GM21717 (cell line): ENCODE data around the gene SPIRE2.

Source experiments
- ATAC-seq: cut with Tn5 transposase; IDR thresholded peaks from one replicate; pipeline ENCODE4 v1.9.1; 2021; ENCODE audit warnings: mild to moderate bottlenecking, moderate library complexity; ENCODE audit not compliant: unreplicated experiment

SPIRE2 gene

DNA sequence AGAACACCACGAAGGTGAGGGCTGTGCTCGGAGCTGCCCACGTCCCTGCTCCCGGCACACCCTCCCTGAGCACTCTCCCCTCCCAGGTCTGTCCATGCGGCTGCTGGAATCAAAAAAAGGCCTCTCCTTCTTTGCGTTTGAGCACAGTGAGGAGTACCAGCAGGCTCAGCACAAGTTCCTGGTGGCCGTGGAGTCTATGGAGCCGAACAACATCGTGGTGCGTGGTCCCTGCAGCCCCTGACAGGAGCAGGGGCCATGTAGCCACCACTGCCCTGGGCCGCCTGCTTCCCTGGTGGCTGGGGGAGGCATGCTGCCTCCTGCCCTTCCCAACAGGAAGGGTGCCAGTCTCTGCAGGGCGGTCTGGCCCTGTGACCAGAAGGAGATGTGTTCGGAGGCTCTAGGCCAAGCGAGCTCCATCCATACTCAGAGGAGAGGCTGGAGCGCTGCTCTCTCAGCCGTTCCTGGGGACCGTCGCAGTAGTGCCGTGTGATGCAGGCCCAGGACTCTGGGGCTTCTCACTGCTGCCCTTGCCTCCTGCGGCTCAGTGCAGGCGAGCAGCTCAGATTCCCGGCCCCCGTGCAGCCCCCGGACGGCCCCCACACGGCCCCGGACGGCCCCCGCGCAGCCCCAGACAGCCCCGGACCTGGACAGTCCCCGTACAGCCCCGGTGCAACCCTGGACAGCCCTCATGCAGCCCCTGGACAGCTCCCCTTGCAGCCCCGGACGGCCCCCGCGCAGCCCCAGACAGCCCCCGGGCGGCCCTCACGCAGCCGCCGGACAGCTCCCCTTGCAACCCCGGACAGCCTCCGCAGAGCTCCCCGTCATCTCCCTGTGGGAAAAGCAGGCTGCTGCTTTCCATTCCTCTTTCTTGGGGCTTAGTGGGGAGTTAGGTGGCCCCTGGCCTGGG is 65.6 kb downstream of the SPIRE2 start:
- no peak for ATAC-seq

DNA sequence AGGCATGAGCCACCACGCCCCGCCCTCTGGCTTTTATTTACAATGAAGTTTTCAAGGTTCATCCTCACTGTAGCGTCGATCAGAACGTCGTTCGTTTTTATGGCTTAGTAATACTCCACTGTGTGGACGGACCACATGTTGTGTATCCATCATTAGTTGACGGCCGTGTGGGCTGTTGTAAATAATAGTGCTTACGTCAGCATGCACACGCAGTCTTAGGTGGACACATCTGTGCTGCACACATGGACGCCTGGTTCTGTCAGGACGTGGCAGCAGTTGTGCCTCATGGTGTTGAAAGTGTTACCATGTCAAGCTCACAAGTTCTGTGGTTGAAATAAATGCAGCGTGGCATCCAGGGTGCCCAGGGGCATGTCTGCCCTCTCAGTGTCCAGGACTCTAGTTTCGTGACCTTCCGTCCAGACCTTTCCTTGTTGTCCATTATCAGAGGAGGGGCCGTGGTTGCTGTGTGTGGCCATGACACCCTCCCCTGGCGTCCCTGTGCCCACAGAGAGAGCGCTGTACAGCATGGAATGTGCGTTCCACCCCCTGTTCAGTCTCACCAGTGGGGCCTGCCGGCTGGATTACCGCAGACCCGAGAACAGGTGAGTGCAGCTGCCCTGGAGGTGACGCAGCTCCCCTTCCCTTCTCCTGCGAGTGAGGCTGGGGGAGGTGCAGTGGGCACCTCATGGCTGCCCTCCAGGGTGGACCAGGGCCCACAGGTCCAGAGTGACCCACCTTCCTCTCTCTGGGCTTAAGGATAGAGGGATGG is 67.4 kb downstream of the SPIRE2 start:
- ATAC-seq = no peak

DNA sequence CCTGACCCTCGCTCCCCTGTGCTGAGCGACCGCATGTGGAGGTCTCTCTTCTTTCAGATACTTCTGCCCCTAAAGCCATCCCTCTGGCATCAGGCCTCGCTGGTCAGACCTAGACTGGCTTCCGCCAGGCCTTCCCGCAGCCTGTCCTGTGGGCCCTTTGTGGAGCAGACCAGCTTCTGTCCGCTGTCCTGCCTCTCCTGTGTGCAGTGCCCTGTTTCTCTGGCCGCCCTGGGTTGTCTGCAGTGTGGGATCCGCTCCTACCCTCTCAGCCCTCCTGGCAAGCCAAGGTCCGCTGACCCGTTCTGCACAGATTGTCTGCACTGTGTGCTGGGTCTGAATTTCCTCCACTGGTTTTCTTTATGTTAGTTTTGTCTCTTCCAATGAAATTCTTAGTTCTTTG is 68.9 kb downstream of the SPIRE2 start:
- no peak for ATAC-seq

DNA sequence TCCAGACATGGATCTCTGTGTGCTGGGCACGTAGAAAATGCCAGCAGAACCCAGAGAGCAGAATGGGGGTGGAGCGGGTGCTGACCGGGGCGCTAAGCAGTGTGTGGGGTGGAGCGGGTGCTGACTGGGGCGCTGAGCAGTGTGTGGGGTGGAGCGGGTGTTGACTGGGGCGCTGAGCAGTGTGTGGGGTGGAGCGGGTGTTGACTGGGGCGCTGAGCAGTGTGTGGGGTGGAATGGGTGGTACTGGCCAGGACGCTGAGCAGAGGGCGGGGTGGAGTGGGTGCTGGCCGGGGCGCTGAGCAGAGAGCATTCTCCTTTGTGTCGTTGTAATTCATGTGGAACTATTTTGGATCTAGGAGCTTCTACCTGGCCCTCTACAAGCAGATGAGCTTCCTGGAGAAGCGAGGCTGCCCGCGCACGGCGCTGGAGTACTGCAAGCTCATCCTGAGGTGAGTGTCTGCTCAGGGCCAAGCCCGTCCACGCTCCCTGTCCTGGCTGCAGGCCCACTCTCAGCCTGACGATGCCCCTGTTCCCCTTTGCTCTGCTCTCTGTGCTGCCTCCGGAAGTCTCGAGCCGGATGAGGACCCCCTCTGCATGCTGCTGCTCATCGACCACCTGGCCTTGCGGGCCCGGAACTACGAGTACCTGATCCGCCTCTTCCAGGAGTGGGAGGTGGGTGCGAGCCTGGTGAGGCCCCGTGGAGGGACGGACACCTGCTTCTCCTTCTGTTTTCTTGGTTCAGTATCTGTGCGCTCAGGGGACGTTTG is 70.1 kb downstream of the SPIRE2 start:
- ATAC-seq = no peak

DNA sequence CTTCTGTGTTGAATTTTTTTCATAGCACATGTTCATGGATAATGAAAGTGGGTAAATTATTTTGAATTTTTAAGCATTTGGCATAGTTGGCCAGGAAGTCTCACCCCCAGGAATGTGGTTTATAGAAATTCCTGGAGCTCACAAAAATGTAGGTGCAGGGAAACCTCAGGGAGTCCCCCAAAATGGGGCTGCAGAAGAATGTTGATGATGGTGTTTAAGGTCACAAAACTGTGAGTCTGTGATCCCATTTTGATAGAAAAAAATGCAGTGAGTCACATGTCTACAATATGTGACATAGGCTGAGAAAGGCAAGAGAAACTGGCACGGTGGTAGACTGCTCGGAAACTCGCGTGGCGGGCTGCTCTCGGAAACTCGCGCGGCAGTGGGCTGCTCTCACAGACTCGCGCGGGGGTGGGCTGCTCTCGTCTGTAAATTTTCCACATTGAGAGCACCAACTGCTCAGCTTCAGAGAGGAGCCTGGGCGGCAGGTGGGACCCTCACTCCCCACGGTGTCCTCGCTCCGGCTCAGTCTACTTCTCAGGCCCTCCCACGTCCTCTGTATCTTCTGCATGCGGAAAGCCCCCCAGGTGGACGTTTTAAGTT is 71.7 kb downstream of the SPIRE2 start:
- ATAC-seq = no peak

DNA sequence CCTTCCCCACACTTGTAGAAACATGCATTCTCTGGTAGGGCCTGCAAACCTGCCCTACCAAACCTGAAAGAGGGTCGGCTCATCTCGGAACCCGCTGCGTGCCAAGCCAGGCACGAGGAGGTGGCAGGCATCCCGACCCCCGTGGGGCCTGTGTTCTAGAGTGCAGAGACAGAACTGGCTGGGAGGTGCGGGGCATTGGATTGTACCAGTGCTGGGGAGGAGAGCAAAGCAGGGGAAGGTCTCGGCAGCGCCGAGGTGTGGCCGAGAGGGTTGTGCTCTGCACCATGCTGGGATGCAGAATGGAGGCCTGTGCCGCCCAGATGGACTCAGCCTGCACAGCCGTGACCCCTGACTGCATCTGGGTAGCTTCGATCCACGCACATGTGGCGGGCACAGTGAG is 72.6 kb downstream of the SPIRE2 start:
- ATAC-seq = no peak

DNA sequence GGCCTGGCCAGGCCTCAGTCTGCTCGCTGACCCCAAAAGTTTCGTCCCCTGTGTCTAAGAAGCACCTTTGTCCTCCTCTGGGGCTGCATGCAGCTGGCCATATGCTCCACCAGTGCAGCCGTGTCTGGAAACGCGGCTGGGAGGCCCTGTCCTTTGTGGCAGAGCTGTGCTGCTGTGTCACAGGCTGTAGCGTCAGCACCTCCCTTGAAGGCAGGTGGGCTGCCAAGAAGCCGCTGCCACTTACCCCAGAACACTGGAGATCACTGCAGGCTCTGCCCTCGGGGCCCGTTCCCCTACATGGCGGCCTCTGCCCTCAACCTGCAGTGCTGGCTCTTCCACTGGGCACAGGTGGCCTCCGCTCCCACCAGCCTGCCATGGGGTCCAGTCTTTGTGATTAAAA is 74.7 kb downstream of the SPIRE2 start:
- no peak for ATAC-seq

DNA sequence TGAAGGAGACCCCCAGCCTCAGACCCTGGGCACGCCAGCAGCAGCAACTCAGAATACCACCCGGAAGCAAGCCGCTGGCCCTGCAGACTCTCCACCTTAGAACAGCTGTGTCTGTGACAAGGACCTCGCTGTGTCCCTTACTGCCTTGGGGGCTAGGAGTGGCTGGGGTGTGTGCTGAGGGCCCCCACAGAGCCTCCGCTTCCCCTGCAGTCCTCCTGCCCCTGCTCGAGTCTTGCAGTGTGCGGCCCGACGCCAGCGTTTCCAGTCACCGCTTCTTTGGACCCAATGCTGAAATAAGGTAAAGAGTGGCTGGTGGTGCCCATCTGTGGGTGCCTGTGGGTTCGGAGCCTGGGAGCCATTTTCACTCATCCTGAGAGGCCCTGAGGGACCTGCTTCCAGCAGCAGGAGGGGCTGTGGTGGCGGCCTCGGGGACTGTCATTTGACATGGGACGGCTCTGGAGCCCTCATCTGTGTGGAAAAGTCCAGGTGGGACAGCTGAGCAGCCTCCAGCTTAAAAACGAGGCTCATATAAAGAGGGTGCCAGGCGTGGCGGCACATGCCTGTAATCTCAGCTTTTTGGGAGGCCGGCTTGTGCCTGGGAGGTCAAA is 75.7 kb downstream of the SPIRE2 start:
- ATAC-seq = no peak

DNA sequence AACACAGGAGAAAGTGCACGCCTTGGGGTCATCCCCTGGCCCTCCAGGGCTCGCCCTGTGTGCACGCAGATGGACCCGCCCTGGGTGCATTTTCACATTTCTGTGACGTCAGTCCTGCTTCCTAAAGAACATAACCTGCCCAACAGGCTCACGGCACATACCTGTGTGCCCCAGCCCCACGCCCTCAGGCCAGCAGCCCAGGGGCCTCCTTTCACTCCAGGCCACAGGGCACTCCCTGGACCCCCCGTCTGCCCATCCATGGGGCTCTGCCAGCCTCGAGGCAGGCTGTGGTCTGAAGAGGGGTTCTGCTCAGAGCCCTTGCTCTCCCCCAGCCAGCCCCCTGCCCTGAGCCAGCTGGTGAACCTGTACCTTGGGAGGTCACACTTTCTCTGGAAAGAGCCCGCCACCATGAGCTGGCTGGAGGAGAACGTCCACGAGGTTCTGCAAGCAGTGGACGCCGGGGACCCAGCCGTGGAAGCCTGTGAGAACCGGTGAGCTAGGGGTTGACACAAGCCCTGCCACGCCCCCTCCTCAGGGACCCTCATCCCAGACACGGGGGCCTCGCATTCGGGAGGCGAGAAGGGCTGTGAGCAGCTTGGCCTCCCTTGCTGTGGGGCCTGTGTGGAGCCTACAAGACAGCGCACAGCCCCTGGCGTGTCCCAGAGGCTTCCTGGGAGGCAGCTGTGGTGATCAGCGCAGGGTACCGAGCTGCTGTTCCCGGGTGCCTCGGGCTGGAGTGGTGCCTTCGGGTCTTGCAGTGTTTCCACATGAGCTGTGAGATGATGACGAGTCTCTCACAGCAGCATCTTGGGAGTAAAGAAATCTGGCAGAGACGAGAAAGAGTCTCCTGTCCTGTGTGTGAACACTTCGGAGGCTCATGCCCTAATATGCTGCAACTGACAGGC is 76.6 kb downstream of the SPIRE2 start:
- no peak for ATAC-seq

DNA sequence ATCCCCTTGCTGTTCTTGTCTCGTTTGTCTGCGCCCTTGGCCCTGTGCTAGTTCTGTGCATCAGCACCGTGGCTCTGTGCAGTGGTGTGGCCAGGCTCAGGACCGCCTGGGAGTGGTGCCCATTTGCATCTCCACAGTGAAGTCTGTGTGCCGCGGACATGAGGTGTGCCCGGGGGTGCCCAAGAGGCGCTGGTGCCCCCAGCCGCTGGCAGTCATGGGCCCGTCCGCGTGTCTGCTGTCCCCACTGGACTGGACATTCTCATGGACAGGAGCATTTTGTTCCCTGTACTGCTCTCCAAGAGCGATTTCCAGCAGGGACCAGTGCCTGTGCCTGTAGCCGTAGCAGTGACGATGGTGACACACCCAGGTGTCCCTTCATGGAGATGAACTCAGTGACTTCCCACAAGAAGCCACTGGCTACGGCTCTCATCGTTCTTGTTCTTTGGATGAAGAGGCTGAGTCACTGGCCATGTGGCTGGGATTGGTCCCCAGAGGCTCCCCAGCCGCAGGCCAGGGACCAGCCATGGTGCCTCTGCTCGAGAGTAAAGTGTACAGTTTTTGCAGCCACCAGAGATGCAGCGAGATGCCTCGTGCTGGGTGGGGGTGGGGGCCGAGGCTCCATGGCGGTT is 77.3 kb downstream of the SPIRE2 start:
- ATAC-seq = no peak

DNA sequence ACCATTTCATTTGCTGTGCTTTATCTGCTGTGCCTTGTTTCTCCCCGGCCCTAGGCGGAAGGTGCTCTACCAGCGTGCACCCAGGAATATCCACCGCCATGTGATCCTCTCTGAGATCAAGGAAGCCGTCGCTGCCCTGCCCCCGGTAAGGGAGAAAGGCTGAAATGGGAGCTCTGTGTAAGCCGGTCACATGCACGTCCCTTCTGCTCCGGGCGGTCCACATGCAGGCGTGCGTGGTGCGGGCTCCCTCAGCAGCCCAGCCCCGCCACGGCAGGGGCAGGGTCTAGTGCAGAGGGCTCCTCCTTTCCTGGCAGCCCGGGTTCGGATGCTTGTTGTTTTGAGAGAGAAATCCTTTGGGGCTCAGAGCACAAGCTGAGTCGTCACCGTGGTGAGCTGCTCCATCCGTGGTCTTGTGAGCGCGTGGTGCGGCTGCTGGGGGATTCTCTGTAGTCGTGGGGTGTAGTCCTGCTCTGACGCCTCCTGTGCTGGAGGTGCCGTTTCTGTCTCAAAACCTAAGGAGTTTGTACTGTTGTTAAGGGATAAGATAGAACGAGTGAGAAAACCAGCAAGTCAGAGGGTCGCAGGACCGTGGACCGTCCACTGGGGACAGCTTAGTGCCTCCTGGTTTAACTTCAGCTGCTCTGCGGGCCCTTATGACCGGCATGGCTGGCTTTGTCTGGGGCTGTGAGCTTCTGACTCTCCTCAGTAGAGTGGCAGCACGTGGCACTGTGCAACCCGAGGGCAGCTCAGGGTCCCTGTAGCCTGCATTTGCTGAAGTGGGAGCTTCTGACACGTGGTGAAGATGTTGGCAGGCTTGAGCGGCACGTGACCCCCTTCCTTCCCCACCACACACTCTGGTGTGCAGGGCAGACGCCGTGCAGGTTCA is 78.1 kb downstream of the SPIRE2 start:
- ATAC-seq = no peak

DNA sequence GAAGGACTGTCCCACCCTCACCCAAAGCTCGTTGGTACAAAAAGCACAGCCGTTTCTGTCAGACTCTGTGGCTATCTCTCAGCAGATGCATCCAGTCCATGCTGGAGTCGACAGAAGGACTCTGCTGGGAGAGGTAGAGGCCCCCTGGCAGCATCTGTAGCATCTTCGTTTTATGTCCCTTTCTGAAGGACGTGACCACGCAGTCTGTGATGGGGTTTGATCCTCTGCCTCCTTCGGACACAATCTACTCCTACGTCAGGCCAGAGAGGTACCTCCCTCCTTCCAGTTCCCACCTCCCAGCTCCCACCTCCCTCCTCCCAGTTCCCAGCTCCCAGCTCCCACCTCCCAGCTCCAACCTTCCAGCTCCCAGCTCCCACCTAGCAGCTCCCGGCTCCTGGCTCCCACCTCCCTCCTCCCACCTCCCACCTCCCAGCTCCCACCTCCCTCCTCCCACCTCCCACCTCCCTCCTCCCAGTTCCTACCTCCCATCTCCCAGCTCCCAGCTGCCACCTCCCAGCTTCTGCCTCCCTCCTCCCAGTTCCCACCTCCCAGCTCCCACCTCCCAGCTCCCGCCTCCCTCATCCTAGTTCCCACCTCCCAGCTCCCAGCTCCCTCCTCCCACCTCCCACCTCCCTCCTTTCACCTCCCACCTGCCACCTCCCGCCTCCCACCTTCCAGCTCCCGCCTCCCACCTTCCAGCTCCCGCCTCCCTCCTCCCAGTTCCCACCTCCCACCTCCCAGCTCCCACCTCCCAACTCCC is 79.0 kb downstream of the SPIRE2 start:
- ATAC-seq = no peak

DNA sequence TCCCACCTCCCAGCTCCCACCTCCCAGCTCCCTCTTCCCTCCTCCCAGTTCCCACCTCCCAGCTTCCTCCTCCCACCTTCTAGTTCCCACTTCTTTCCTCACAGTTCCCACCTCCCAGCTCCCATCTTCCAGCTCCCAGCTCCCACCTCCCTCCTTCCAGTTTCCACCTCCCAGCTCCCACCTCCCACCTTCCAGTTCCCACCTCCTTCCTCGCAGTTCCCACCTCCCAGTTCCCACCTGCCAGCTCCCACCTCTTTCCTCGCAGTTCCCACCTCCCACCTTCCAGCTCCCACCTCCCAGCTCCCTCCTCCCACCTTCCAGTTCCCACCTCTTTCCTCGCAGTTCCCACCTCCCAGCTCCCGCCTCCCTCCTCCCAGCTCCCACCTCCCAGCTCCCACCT is 80.0 kb downstream of the SPIRE2 start:
- no peak for ATAC-seq

DNA sequence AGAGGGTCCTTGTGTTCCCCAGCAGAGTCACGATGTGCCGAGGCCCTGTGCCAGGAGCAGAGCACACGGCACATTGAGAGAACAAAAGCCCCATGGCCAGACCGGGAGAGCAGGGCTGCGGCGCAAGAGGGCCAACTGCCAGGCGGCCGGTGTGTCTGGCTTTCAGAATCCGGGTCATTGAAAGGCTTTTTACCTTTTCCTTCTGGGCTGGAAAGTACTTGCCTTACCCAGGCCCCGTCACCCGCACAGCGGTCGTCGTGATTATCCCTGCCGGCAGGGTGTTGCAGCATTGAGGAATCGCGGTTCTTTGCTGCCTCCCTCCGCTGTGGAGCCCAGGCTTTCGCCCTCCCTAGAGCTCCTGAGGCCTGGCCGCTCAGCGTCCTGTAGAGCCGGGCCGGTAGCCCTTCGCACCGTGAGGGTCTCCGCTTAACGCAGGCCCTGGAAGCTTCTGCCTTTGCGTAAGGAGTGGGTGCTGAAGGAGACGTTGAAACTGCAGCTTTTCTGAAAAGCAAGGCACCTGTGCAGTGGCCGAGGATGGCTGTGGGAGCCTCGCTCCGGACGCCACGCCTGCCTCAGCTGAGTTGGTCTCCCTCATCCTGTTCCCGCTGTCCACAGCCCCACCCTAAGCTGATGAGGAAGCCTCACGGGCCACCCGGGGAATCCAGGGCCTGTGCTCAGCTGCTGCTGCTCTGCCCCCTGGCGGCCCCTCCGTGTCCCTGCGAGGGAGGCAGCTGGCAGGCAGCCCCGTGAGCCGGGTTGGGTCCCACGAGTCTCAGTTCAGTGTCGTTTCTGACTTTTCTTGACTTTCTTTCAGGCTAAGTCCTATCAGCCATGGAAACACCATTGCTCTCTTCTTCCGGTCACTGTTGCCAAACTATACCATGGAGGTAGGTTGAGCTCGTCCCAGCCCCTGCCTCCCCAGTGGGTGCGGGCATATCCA is 81.8 kb downstream of the SPIRE2 start:
- no peak for ATAC-seq

DNA sequence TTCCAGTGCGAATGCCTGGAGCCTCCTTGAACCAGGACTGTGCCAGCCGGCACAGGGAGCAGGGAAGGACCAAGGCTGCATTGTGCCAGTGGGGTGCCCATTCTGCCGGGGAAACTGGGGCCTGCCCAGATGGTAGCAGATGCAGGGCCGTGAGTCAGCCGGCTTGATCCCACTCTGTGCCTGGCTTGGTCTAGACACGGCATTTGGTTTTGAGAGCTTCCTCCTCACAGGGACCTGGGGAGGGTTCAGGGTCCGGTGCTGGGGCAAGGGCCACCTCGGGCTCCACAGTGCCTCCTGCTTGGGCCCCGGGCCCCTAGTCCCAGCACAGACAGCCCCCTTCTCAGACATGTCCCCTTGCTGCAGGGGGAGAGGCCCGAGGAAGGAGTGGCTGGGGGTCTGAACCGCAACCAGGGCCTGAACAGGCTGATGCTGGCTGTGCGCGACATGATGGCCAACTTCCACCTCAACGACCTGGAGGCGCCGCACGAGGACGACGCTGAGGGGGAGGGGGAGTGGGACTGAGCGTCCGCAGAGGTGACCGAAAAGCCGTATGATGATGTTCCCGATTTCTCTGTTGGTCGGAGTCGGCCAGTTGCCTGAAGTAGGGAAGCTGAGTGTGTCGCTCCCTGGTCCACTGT is 82.6 kb downstream of the SPIRE2 start:
- ATAC-seq = no peak

DNA sequence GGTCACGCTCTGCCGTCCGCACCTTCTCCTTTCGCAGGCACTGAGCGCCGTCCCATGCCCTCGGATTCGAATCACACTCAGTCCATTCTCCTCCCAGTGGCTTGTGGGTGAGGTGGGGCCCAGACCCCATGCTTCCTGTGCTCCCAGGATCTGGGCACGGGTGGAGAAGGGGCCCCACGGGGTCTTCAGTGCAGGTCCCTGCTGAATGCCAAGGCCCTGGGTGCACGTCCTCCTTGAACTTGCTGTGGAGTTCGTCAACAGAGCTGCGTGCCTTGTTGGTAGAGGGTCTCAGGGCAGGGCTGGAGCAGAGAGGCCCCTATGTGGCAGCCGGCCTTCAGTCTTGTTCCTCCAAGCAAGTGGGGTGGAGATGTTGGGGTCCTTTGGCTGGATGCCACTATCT is 83.1 kb downstream of the SPIRE2 start:
- ATAC-seq = no peak
